ENCODE data around the gene SMPD4.
"Not testable (repeated sequence)": the region's sequence is repeated elsewhere in the genome, so short reads cannot be mapped to it uniquely, and the experiment has no call there.

SMPD4 gene

GRCh38 chr2:130187268-130187667 lies 5.9 kb upstream of the SMPD4 start:
- no peak for DNase-seq (ENCODE audit: low read depth in 4 of 4, low spot score in 1 of 4)

DNA sequence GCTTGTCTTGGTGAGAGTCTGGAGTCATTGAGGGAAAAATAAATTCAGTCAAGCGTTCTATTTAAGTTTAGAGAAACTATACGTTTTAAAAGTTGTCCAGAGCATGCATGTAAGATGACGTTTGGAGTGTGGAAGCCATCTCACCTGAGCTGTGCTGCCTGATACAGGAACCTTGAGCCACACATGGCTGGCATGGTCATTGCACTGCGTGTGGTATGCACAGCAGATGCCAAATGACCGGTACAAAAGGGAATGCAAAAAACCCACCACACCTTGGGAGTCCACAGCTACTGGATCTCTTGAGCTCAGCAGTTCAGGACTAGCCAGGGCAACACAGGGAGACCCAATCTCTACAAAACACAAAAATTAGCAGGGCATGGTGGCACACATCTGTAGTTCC lies 5.0 kb upstream of the SMPD4 start:
- no peak for DNase-seq (ENCODE audit: low read depth in 4 of 4, low spot score in 1 of 4)

DNA sequence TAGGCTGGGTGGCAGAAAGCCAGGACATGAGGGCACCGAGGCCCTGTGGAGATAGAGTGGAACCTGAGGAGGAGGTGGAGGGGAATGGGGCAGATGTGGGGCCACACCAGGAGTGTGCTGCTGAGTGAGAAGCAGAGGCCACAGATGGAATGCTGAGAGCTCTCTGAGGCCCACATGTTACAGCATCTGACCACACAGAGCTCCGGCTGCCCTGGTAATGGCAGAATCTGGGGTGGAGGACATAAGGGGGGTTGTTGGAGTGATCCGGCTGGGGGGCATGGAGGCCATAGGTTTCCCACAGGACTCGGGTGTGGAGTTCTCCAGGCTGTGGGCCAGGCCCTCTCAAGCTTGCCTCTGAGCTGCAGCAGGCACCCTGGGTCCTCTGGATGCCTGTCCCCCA lies 4.5 kb upstream of the SMPD4 start:
- DNase-seq (ENCODE audit: low read depth in 4 of 4, low spot score in 1 of 4), result no peak

DNA sequence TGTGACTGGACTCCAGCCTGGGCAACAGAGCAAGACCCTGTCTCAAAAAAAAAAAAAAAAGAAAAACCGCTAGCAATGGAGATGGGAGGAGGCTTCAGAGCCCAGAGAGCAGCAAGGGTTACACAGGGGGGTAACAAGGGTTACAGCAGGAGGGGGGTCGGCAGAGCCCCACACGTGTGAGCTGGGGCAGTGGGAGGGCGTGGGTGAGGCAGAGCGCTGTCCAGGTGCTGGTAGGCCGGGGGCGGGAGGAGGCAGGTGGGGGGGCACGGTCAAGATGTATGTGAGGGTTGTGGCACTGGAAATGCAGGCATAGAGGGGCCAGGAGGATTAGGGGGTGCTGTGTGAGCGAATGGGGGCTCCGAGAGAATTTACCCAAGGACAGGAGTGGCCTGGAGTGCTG lies 4.0 kb upstream of the SMPD4 start:
- no peak for DNase-seq (ENCODE audit: low read depth in 4 of 4, low spot score in 1 of 4)

- no peak for DNase-seq (ENCODE audit: low read depth in 4 of 4, low spot score in 1 of 4)
Observed at GRCh38 chr2:130183512-130184373, 2.3 kb upstream of the SMPD4 start.

DNA sequence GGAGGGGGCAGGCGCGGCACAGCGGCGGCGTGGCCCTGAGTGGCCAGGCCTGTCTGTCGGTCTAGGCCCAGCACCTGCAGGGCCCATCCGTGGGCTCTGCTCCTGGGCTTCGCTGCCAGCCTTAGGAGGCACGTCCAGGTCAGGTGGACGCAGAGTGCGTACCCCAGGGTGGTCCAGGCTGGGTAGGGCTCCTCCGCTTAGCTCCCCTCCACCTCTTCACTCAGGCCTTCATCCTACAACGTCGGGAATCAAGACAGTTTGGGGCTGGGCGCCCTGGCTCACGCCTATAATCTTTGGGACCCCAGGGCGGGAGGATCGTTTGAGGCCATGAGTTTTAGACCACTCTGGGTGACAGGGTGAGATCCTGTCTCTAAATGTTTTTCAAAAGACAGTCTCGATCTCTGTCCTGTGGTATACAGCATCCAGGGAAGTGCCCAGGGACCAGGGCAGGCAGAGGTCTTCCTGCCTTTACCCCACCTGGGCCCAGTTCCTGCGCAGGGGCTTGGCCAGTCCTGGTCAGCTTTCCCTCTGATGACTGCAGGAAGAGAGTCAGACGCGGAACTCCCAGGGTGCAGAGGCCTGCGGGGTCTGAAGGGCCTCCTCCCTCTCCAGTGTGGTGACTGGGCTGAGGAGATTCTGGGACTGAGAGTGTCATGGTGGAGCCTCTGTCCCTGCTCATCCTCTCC lies 1.6 kb upstream of the SMPD4 start:
- DNase-seq (ENCODE audit: low read depth in 4 of 4, low spot score in 1 of 4), result not testable (repeated sequence)

- peak; percentile 69 to 88 (median 86) for DNase-seq (ENCODE audit: low read depth in 4 of 4, low spot score in 1 of 4)
Observed at GRCh38 chr2:130181880-130182682, 679 bp upstream of the SMPD4 start, which contains the start of gene MZT2B. TSS of gene MZT2B (plus strand) at chr2:130182262. CDS start at chr2:130182283, 21 bp downstream.

- DNase-seq (ENCODE audit: low read depth in 4 of 4, low spot score in 1 of 4), result not testable (repeated sequence)
Observed at GRCh38 chr2:130180404-130181324, 738 bp downstream of the SMPD4 start.

GRCh38 chr2:130174866-130175265 lies 6.5 kb downstream of the SMPD4 start:
- DNase-seq (ENCODE audit: low read depth in 4 of 4, low spot score in 1 of 4), result not testable (repeated sequence)

DNA sequence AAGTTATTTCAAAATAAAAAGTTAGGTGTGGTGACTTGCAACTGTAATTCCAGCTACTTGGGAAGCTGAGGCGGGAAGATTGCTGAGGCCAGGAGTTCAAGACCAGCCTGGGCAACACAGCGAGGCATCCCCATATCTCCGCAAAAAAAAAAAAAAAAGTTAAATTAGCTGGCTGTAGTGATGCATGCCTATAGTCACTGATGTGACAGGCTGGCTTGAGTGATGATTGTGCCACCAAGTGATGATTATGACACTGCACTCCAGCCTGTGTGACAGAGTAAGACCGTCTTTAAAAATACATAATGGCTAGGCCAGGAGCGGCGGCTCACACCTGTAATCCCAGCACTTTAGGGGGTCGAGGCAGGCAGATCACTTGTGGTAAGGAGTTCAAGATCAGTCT lies 11.5 kb downstream of the SMPD4 start:
- DNase-seq (ENCODE audit: low read depth in 4 of 4, low spot score in 1 of 4), result no peak

DNA sequence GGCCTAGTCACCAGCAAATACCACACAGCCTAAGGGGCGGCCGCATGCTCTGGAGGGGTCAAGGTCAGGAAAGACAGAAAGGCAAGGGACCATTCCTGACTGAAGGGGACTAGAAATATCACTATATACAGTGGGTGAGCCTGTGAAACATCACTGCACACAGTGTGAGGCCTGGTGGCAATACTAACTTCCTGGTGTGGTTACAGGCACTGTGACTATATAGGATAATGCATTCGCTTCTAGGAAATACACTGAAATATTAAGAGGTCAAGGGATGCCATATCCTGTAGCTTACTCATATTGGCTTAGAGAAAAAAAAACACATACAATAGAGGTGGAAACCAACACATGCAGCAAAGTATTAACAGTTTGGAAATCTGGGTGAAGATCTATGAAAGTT lies 12.2 kb downstream of the SMPD4 start:
- not testable (repeated sequence) for DNase-seq (ENCODE audit: low read depth in 4 of 4, low spot score in 1 of 4)

DNA sequence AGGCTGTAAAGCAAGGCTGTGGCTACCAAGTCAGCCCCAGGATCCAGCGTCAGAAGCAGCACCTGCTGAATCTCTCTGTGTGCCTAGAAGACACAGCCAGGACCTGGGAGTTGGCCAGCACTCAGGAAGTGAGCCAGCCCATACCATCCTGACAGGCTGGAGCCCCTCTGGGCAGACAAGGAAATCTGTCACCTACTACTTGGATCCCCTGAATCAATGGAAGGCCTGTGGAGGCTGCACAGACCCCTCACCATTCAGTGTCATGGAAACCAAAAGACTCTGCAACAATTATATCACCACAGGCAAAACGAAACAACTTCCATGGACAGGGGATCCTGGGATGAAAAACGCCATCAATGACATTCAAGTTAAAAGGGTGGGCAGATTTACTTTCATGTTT lies 14.8 kb downstream of the SMPD4 start:
- DNase-seq (ENCODE audit: low read depth in 4 of 4, low spot score in 1 of 4), result not testable (repeated sequence)

GRCh38 chr2:130165293-130166016 lies 15.9 kb downstream of the SMPD4 start:
- DNase-seq (ENCODE audit: low read depth in 4 of 4, low spot score in 1 of 4), result no peak

GRCh38 chr2:130162968-130163367 lies 18.4 kb downstream of the SMPD4 start:
- DNase-seq (ENCODE audit: low read depth in 4 of 4, low spot score in 1 of 4), result no peak

DNA sequence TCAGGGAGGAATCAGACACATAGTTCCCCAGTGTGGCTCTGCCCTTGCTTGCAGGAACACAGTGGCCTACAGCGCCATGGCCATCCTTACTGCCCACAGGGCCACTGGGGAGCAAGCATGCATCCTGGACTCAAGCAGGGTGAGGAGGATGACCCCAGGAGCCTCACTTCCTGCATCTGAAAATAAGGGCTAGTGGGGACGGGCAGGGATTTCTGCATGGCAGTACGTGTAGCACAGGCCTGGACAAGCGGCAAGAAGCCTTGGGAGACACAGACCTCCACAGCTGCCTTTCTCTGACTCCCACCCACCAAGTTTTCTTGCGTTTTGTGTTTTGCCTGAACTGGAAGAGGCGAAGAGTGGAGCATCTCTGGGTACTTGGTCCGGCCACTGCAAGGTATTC lies 18.9 kb downstream of the SMPD4 start:
- DNase-seq (ENCODE audit: low read depth in 4 of 4, low spot score in 1 of 4), result not testable (repeated sequence)

- not testable (repeated sequence) for DNase-seq (ENCODE audit: low read depth in 4 of 4, low spot score in 1 of 4)
Observed at GRCh38 chr2:130160838-130161705, 20.3 kb downstream of the SMPD4 start.

DNA sequence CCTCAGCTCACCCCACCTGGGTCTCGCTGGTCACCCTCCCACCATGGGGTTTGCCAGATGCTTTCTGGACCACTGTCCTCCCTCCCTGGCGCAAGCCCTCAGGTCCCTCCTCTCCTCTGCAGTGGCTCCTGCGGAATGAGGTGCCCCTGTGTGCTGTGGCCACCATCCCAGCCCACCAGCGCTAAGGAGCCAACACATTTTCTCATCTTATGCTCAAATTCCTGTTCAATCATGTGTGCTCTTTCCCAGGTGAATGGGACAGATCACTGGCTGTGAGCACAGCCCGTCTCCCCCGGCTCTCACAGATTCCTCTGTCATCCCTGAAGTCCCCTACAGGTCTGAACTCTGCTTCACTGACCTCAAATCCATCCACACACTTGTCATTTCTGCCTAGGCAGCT lies 21.3 kb downstream of the SMPD4 start:
- DNase-seq (ENCODE audit: low read depth in 4 of 4, low spot score in 1 of 4), result no peak

GRCh38 chr2:130159376-130159775 lies 22.0 kb downstream of the SMPD4 start:
- DNase-seq (ENCODE audit: low read depth in 4 of 4, low spot score in 1 of 4), result not testable (repeated sequence)

GRCh38 chr2:130158631-130159030 lies 22.8 kb downstream of the SMPD4 start:
- DNase-seq (ENCODE audit: low read depth in 4 of 4, low spot score in 1 of 4), result no peak
